Measurements from ENCODE around the gene MAGEA10.
"Not testable (repeated sequence)": the region's sequence is repeated elsewhere in the genome, so short reads cannot be mapped to it uniquely, and the experiment has no call there.

MAGEA10 gene

GRCh38 chrX:152137771-152138387 is 498 bp downstream of the MAGEA10 start:
- H3K4me3 ChIP-seq (ENCODE audit: low read depth, low read length), result no peak overlapping the region
- no peak for DNase-seq (ENCODE audit: low read depth, low spot score)
- POLR2A ChIA-PET, result no interaction called here
- TF ChIP-seq CTCF (IDR thresholded peaks at IDR 0.05; ENCODE audit: insufficient read depth, low read length, missing control alignments), result no peak
- CTCF ChIA-PET, result no interaction called here

GRCh38 chrX:152136312-152136711 is 2.1 kb downstream of the MAGEA10 start:
- TF ChIP-seq CTCF (IDR thresholded peaks at IDR 0.05; ENCODE audit: insufficient read depth, low read length, missing control alignments), result no peak
- DNase-seq (ENCODE audit: low read depth, low spot score), result no peak
- ChIA-PET CTCF (no interaction called here), POLR2A (no interaction called here)
- H3K4me3 ChIP-seq (ENCODE audit: low read depth, low read length), result no peak overlapping the region

GRCh38 chrX:152131525-152131924 is 6.9 kb downstream of the MAGEA10 start:
- H3K4me3 ChIP-seq (ENCODE audit: low read depth, low read length), result no peak overlapping the region
- no peak for TF ChIP-seq CTCF (IDR thresholded peaks at IDR 0.05; ENCODE audit: insufficient read depth, low read length, missing control alignments)
- ChIA-PET POLR2A (no interaction called here), CTCF (no interaction called here)
- DNase-seq (ENCODE audit: low read depth, low spot score), result no peak

GRCh38 chrX:152129069-152129844 is 9.1 kb downstream of the MAGEA10 start:
- H3K4me3 ChIP-seq (ENCODE audit: low read depth, low read length); DNase-seq (ENCODE audit: low read depth, low spot score); CTCF ChIA-PET; POLR2A ChIA-PET: not testable (repeated sequence)

- ChIA-PET POLR2A (no interaction called here), CTCF (no interaction called here)
- TF ChIP-seq CTCF (IDR thresholded peaks at IDR 0.05; ENCODE audit: insufficient read depth, low read length, missing control alignments), result no peak
- H3K4me3 ChIP-seq (ENCODE audit: low read depth, low read length), result no peak overlapping the region
- no peak for DNase-seq (ENCODE audit: low read depth, low spot score)
These were observed 21.1 kb downstream of the MAGEA10 start for GRCh38 chrX:152117305-152117704.

GRCh38 chrX:152108527-152108926 is 29.9 kb downstream of the MAGEA10 start:
- CTCF ChIA-PET, result no interaction called here
- POLR2A ChIA-PET, result no interaction called here
- no peak overlapping the region for H3K4me3 ChIP-seq (ENCODE audit: low read depth, low read length)
- TF ChIP-seq CTCF (IDR thresholded peaks at IDR 0.05; ENCODE audit: insufficient read depth, low read length, missing control alignments), result no peak
- DNase-seq (ENCODE audit: low read depth, low spot score), result no peak

GRCh38 chrX:152103866-152104265 is 34.5 kb downstream of the MAGEA10 start:
- ChIA-PET CTCF (no interaction called here), POLR2A (no interaction called here)
- no peak for TF ChIP-seq CTCF (IDR thresholded peaks at IDR 0.05; ENCODE audit: insufficient read depth, low read length, missing control alignments)
- DNase-seq (ENCODE audit: low read depth, low spot score), result no peak
- no peak overlapping the region for H3K4me3 ChIP-seq (ENCODE audit: low read depth, low read length)

Measured in AG04449 (cell line).